ENCODE results near the gene EEF1G. TPM values are rescaled to one million over a fixed set of nuclear protein-coding genes. Genes with fewer than 3 reads are reported as not detected.
A peak's percentile ranks its signal among the peaks of the same experiment; 100 is the strongest.
"Not testable (repeated sequence)": the region's sequence is repeated elsewhere in the genome, so short reads cannot be mapped to it uniquely, and the experiment has no call there.

Gene EEF1G
- polyA plus RNA-seq, 2 of the 4 experiments (the other 2 are of a cell fraction) = 1,570 to 1,728 TPM

GRCh38 chr11:62621027-62621566 is 47.4 kb upstream of the EEF1G start:
- no peak for DNase-seq (ENCODE audit: low read depth in 1 of 2, low spot score in 1 of 2)
- CTCF ChIA-PET = interaction anchor here (0.6 to 4.9 kb wide), 11 partner anchors 9 to 724 kb away, joined by 3 to 48 read pairs (median 5); partner anchors contain the start of genes C11orf98, CSKMT, EML3 and ROM1
- ATAC-seq = no peak

GRCh38 chr11:62616957-62617356 is 43.3 kb upstream of the EEF1G start:
- WGBS (ENCODE audit: missing lambda C conversion rate) = 93% methylated on average over 11 of the region's 14 CpGs
- H3K4me1 ChIP-seq = peaks cover 28% of the 10 kb centered on the region
- H3K27ac ChIP-seq; H3K4me2 ChIP-seq; POLR2A ChIA-PET; FAIRE-seq; H3K9me3 ChIP-seq; ATAC-seq; DNase-seq (ENCODE audit: low read depth in 1 of 2, low spot score in 1 of 2); H3K4me3 ChIP-seq: not testable (repeated sequence)
- CTCF ChIA-PET = interaction anchor here (0.5 to 1.3 kb wide), 4 partner anchors 11 to 250 kb away, joined by 3 to 4 read pairs (median 3); no protein-coding TSS in a partner anchor

More at GRCh38 chr11:62621027-62621566, 47.4 kb upstream of the EEF1G start:
- TF ChIP-seq ZFP36 (IDR thresholded peaks at IDR 0.05; ENCODE audit: borderline replicate concordance, partially characterized antibody) = peak; percentile 89
- no peak for TF ChIP-seq CHD2 (IDR thresholded peaks at IDR 0.05; ENCODE audit: low read length, partially characterized antibody)
- peak overlapping the region; percentile 99 for H3K4me2 ChIP-seq
- WGBS (ENCODE audit: missing lambda C conversion rate) = 36% methylated on average over 8 of the region's 8 CpGs
- POLR2A ChIA-PET = interaction anchor here (1.0 to 4.6 kb wide), 12 partner anchors 8 to 133 kb away, joined by 3 to 48 read pairs (median 6); partner anchors contain the start of genes C11orf98, CSKMT, EEF1G and EML3
- H3K9me3 ChIP-seq = no peaks in the 10 kb centered on the region
- FAIRE-seq = no peak
- H3K4me1 ChIP-seq = peaks cover 15% of the 10 kb centered on the region
- peak overlapping the region; percentile 77 for H3K4me3 ChIP-seq
- H3K27ac ChIP-seq = peak overlapping the region; percentile 92

GRCh38 chr11:62615521-62615920 is 41.8 kb upstream of the EEF1G start:
- 94% methylated on average over 6 of the region's 7 CpGs for WGBS (ENCODE audit: missing lambda C conversion rate)
- ChIA-PET POLR2A (no interaction called here), CTCF (interaction anchor here (1.1 kb wide), 1 partner anchor 24 kb away, joined by 3 read pairs; the partner anchor contains the start of gene TUT1)
- Histone ChIP-seq H3K4me3 (no peak overlapping the region), H3K4me2 (no peak overlapping the region), H3K4me1 (peaks cover 33% of the 10 kb centered on the region), H3K27ac (no peak overlapping the region), H3K9me3 (no peaks in the 10 kb centered on the region)
- DNase-seq (ENCODE audit: low read depth in 1 of 2, low spot score in 1 of 2) (no peak), ATAC-seq (no peak), FAIRE-seq (no peak)
- TF ChIP-seq NFE2L2 (conservative IDR thresholded peaks at IDR 0.05; ENCODE audit: low read length) = no peak
- TF ChIP-seq TP53 (CRISPR knock-in tag; IDR thresholded peaks at IDR 0.05) = no peak
- no peak for TF ChIP-seq E2F6 (IDR thresholded peaks at IDR 0.05; ENCODE audit: borderline replicate concordance, low read depth)
- no peak for TF ChIP-seq NPAS2 (CRISPR knock-in tag; IDR thresholded peaks at IDR 0.05; ENCODE audit: borderline replicate concordance)
- no peak for TF ChIP-seq CBX8 (IDR thresholded peaks at IDR 0.05)
- no peak for TF ChIP-seq EP300 (IDR thresholded peaks at IDR 0.05)
- TF ChIP-seq CBX2 (IDR thresholded peaks at IDR 0.05; ENCODE audit: borderline replicate concordance, low read depth) = no peak
- TF ChIP-seq MAFK (IDR thresholded peaks at IDR 0.05; ENCODE audit: partially characterized antibody) = no peak
- no peak for TF ChIP-seq HOXB5 (CRISPR knock-in tag; IDR thresholded peaks at IDR 0.05)

- H3K27ac ChIP-seq = peak overlapping the region in 1 of 2 experiments; percentile 98; a peak in 3 of 6 replicates
- TF ChIP-seq MAX (IDR thresholded peaks at IDR 0.05) (no peak), RARB (CRISPR knock-in tag; IDR thresholded peaks at IDR 0.05) (no peak), CBX2 (IDR thresholded peaks at IDR 0.05; ENCODE audit: borderline replicate concordance, low read depth) (no peak), ATOH8 (CRISPR knock-in tag; IDR thresholded peaks at IDR 0.05; ENCODE audit: low read depth) (no peak), KDM1A (IDR thresholded peaks at IDR 0.05; ENCODE audit: low read depth) (no peak), HMGXB4 (CRISPR knock-in tag; IDR thresholded peaks at IDR 0.05; ENCODE audit: borderline replicate concordance) (no peak), JUN (IDR thresholded peaks at IDR 0.05) (no peak), RNF2 (IDR thresholded peaks at IDR 0.05; ENCODE audit: borderline replicate concordance, low read depth) (no peak), USF2 (IDR thresholded peaks at IDR 0.05) (no peak), CEBPB (IDR thresholded peaks at IDR 0.05) (no peak), HES2 (IDR thresholded peaks at IDR 0.05) (no peak)
- H3K4me3 ChIP-seq = no peak overlapping the region
- WGBS (ENCODE audit: missing lambda C conversion rate) = 80% methylated on average over 8 of the region's 8 CpGs
- ChIA-PET POLR2A (interaction anchor here (0.6 kb wide), 1 partner anchor 257 kb away, joined by 4 read pairs; no protein-coding TSS in a partner anchor), CTCF (interaction anchor here (1.1 to 4.1 kb wide), 3 partner anchors 8 to 219 kb away, joined by 4 to 48 read pairs (median 5); partner anchors contain the start of genes B3GAT3, C11orf98 and CSKMT)
- H3K9me3 ChIP-seq = no peaks in the 10 kb centered on the region
- ATAC-seq (no peak), FAIRE-seq (no peak), DNase-seq (ENCODE audit: low read depth in 1 of 2, low spot score in 1 of 2) (no peak)
- H3K4me2 ChIP-seq = no peak overlapping the region
- peaks cover 29% of the 10 kb centered on the region for H3K4me1 ChIP-seq
These were observed 40.6 kb upstream of the EEF1G start for GRCh38 chr11:62614275-62614674.

Measured in A549 (cell line).